NT2/D1 (cell line): Measurements from ENCODE around the gene CDK5RAP2.

Source experiments
- YY1 ChIP-seq: IDR thresholded peaks from 2 replicates; pipeline ENCODE4 v1.6.1; 2011; ENCODE audit not compliant: insufficient read length, insufficient read depth
- ZNF274 ChIP-seq: IDR thresholded peaks from 2 replicates; pipeline ENCODE4 v1.6.1; 2011; ENCODE audit warnings: mild to moderate bottlenecking, low read depth, low read length

GRCh38 chr9:120559546-120559945, 20.4 kb downstream of the CDK5RAP2 start:
- TF ChIP-seq YY1 (no peak), ZNF274 (no peak)
